Fibroblast of lung (primary cell): ENCODE results near the gene CKLF. TPM values are rescaled to one million over a fixed set of nuclear protein-coding genes. Genes with fewer than 3 reads are reported as not detected.
A peak's percentile ranks its signal among the peaks of the same experiment; 100 is the strongest.

Experiments
- DNase-seq, 2 donors: peaks; one replicate each; pipeline versions ENCODE4 v3.0.0 to v3.0.0-alpha.2; 2010; ENCODE audit warnings: low read depth in 2 of 2
- H2AFZ ChIP-seq: 2 replicates; pipeline ENCODE4 v1.5.1; 2012; ENCODE audit warnings: low read length, control low read depth, inconsistent platforms
- H3K27ac ChIP-seq: 2 replicates; pipeline ENCODE4 v1.5.1; 2011; ENCODE audit warnings: low read length, control low read depth; ENCODE audit not compliant: insufficient read depth
- H3K27me3 ChIP-seq: 2 replicates; pipeline ENCODE4 v1.5.1; 2011; ENCODE audit warnings: mild to moderate bottlenecking, low read length; ENCODE audit not compliant: control insufficient read depth, insufficient read depth
- H3K36me3 ChIP-seq: 2 replicates; pipeline ENCODE4 v1.5.1; 2011; ENCODE audit warnings: low read length; ENCODE audit not compliant: control insufficient read depth, insufficient read depth
- H3K4me1 ChIP-seq: 2 replicates; pipeline ENCODE4 v1.5.1; 2011; ENCODE audit warnings: low read length; ENCODE audit not compliant: control insufficient read depth, insufficient read depth; ENCODE audit errors: extremely low read depth
- H3K4me2 ChIP-seq: 2 replicates; pipeline ENCODE4 v1.5.1; 2011; ENCODE audit warnings: low read length, control low read depth; ENCODE audit not compliant: insufficient read depth; ENCODE audit errors: extremely low read depth
- H3K4me3 ChIP-seq, 4 experiments: fragments of 200-600 bp in 1 of 4; sonication (generic) in 1 of 4; replicated peaks in 1 of 4; 2 replicates each; pipeline ENCODE4 v1.5.1; 2011 to 2016; ENCODE audit warnings: low read length in 4 of 4, low read depth in 3 of 4, mild to moderate bottlenecking in 3 of 4, control low read depth in 2 of 4, inconsistent platforms in 1 of 4, mixed read lengths in 1 of 4; ENCODE audit not compliant: insufficient read depth in 1 of 4; ENCODE audit errors: control extremely low read depth in 1 of 4
- H3K79me2 ChIP-seq: 2 replicates; pipeline ENCODE4 v1.5.1; 2012; ENCODE audit warnings: mild to moderate bottlenecking, low read length, inconsistent platforms; ENCODE audit not compliant: control insufficient read depth, insufficient read depth
- H3K9ac ChIP-seq: 2 replicates; pipeline ENCODE4 v1.5.1; 2011; ENCODE audit warnings: mild to moderate bottlenecking, low read length, control low read depth; ENCODE audit not compliant: insufficient read depth
- H3K9me3 ChIP-seq: 2 replicates; pipeline ENCODE4 v1.5.1; 2012; ENCODE audit warnings: low read depth, low read length; ENCODE audit not compliant: control insufficient read depth, insufficient read depth
- H4K20me1 ChIP-seq: 2 replicates; pipeline ENCODE4 v1.5.1; 2011; ENCODE audit warnings: low read length; ENCODE audit not compliant: control insufficient read depth, insufficient read depth; ENCODE audit errors: extremely low read depth
- CTCF ChIP-seq, 2 donors: IDR thresholded peaks in 1 of 2; conservative IDR thresholded peaks in 1 of 2; 1 replicate in 1 of 2; 2 replicates in 1 of 2; pipeline ENCODE4 v1.5.1; 2011 to 2012; ENCODE audit warnings: low read length in 2 of 2, control low read depth in 1 of 2, inconsistent platforms in 1 of 2, low read depth in 1 of 2, mild to moderate bottlenecking in 1 of 2
- EZH2 ChIP-seq: IDR thresholded peaks from 2 replicates; pipeline ENCODE4 v1.5.1; 2012; ENCODE audit warnings: low read length, control low read depth, mild to moderate bottlenecking; ENCODE audit errors: missing control alignments
- polyA plus RNA-seq, 2 donors: library from polyadenylated mRNA; depleted of rRNA in 1 of 2; stranded (reverse) in 1 of 2; unstranded in 1 of 2; fragments of >200 nt; gene quantifications; 2 replicates each; pipeline ENCODE4 v1.2.1, GENCODE V29; 2011 to 2012; ENCODE audit warnings: missing spikeins in 1 of 2
- total RNA-seq: library from RNA; depleted of rRNA; stranded (reverse); fragments of >200 nt; gene quantifications from 2 replicates; pipeline ENCODE4 v1.2.1, GENCODE V29; 2014

The CKLF gene
- total and polyA plus RNA-seq, 2 donors (not counting 1 experiment from before 2014, with no cell fraction given) = 41.9 to 70.9 TPM

DNA sequence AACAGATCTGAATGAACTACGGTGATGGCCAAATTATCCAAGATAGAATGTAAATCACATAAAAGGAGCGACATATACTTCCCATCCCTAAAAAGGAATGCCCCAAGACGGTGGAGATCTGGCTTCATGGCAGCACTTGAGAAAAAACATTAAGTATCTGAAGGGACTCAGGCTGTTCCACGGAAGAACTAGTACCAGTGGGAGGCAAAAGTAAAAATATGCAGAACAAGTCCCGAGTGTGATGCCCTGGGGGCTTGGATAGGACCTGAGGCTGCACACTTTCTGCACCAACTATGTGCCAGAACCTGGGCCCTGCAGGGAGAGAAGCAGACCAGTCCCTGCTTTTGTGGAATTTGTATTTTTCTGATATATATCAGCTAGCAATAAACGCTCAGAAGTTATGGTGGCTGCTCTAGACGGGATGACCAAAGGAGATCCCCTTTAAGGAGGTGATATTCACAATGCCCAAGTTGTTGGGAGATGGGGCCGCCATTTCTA, 539 bp upstream of the CKLF start:
- no peaks in the 10 kb centered on the region for H3K27me3 ChIP-seq
- H3K4me3 ChIP-seq = peak overlapping the region; percentile 63 to 74 (median 67)
- peaks cover 11% of the 10 kb centered on the region for H3K4me1 ChIP-seq
- no peak for DNase-seq
- peak overlapping the region; percentile 74 for H3K9ac ChIP-seq
- H3K4me2 ChIP-seq = peak overlapping the region; percentile 97
- TF ChIP-seq EZH2 (no peak), CTCF (conservative IDR thresholded peaks at IDR 0.05 in 1 of 2, IDR thresholded peaks at IDR 0.05 in 1 of 2; ENCODE audit: low read depth in 1 of 2, low read length in 2 of 2) (no peak)
- peak overlapping the region; percentile 83 for H3K27ac ChIP-seq
- no peaks in the 10 kb centered on the region for H3K36me3 ChIP-seq
- peaks cover 13% of the 10 kb centered on the region for H3K79me2 ChIP-seq
- no peaks in the 10 kb centered on the region for H4K20me1 ChIP-seq
- no peaks in the 10 kb centered on the region for H3K9me3 ChIP-seq
- H2AFZ ChIP-seq = peak overlapping the region; percentile 96

DNA sequence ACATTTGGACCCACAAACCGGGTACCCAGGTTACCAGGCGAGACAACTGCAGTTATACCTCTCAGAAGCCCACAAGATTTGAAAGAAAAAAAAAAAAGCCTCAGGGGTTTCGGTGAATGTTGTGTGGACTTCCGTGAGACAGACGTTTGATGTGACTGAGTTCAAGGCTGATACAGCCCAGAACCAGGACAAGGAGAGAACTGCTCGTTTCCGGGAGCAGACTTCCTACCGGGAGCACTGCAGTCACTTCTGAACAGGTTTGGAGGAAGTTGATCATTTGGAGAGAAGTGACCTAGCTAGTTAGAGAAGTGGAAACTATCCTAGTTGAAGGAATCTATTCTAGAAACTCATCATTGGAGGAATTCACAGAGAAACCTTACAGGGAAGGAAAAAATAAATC, 847 bp downstream of the CKLF start:
- Histone ChIP-seq H3K4me3 (peak overlapping the region; percentile 63 to 74 (median 67)), H3K4me1 (peaks cover 11% of the 10 kb centered on the region), H4K20me1 (no peaks in the 10 kb centered on the region), H3K79me2 (peaks cover 13% of the 10 kb centered on the region), H3K9me3 (no peaks in the 10 kb centered on the region), H3K4me2 (peak overlapping the region; percentile 91), H3K36me3 (no peaks in the 10 kb centered on the region), H3K9ac (no peak overlapping the region), H2AFZ (no peak overlapping the region), H3K27ac (no peak overlapping the region), H3K27me3 (no peaks in the 10 kb centered on the region)
- no peak for TF ChIP-seq CTCF (conservative IDR thresholded peaks at IDR 0.05 in 1 of 2, IDR thresholded peaks at IDR 0.05 in 1 of 2; ENCODE audit: low read depth in 1 of 2, low read length in 2 of 2)
- TF ChIP-seq EZH2 = no peak
- no peak for DNase-seq

DNA sequence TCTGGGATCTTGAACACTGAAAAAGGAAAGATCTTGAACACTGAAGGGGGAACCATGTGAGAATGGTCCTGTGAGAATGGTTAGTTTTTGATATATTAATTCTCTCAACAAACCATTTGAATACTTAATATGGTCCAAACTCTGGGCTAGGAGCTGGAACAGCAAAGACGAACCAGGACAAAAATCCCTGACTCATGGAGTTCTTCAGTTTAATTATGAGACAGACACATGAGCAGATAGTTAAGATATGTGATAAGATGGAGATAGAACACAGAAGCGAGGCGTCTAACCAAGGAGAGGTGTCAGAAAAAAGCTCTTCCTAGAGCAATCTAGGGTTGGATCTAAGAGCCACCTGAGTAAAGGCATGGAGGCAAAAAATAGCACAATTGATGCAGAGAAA, 1.6 kb downstream of the CKLF start:
- Histone ChIP-seq H2AFZ (no peak overlapping the region), H3K27me3 (no peaks in the 10 kb centered on the region), H3K4me3 (no peak overlapping the region), H3K4me2 (no peak overlapping the region), H3K9me3 (no peaks in the 10 kb centered on the region), H3K4me1 (peaks cover 11% of the 10 kb centered on the region), H3K27ac (no peak overlapping the region), H3K79me2 (peaks cover 13% of the 10 kb centered on the region), H3K36me3 (no peaks in the 10 kb centered on the region), H4K20me1 (no peaks in the 10 kb centered on the region), H3K9ac (no peak overlapping the region)
- DNase-seq = no peak
- TF ChIP-seq CTCF (conservative IDR thresholded peaks at IDR 0.05 in 1 of 2, IDR thresholded peaks at IDR 0.05 in 1 of 2; ENCODE audit: low read depth in 1 of 2, low read length in 2 of 2) (no peak), EZH2 (no peak)
